Astrocyte of the cerebellum (primary cell): ENCODE results near the gene ABCB10.

Source experiments
- DNase-seq: peaks from one replicate; pipeline ENCODE4 v3.0.0-alpha.2; 2011; ENCODE audit warnings: low read depth
- H3K4me3 ChIP-seq: 2 replicates; pipeline ENCODE4 v1.5.1; 2011; ENCODE audit warnings: mild to moderate bottlenecking, low read depth, low read length, moderate library complexity
- CTCF ChIP-seq: IDR thresholded peaks from 2 replicates; pipeline ENCODE4 v1.5.1; 2012; ENCODE audit warnings: low read length, low read depth, moderate library complexity, mild to moderate bottlenecking; ENCODE audit errors: missing control alignments
- in situ Hi-C: cut with HindIII; loops from 2 replicates; pipeline ENCODE4 v1.10.0; 2017; ENCODE audit warnings: low sequenced_read_pairs

Gene ABCB10

GRCh38 chr1:229506633-229507032, 51.9 kb downstream of the ABCB10 start:
- no peak overlapping the region for H3K4me3 ChIP-seq
- in situ Hi-C loops: no loop called here
- DNase-seq: no peak
- no peak for TF ChIP-seq CTCF

GRCh38 chr1:229495782-229496181, 62.7 kb downstream of the ABCB10 start:
- no peak for DNase-seq
- TF ChIP-seq CTCF: no peak
- H3K4me3 ChIP-seq: no peak overlapping the region
- in situ Hi-C loops: no loop called here

- no peak for TF ChIP-seq CTCF
- in situ Hi-C loops: no loop called here
- no peak overlapping the region for H3K4me3 ChIP-seq
- DNase-seq: no peak
These were observed 71.3 kb downstream of the ABCB10 start for GRCh38 chr1:229487181-229487580.

GRCh38 chr1:229485318-229485717, 73.2 kb downstream of the ABCB10 start:
- no peak overlapping the region for H3K4me3 ChIP-seq
- no peak for TF ChIP-seq CTCF
- in situ Hi-C loops: no loop called here
- no peak for DNase-seq

DNA sequence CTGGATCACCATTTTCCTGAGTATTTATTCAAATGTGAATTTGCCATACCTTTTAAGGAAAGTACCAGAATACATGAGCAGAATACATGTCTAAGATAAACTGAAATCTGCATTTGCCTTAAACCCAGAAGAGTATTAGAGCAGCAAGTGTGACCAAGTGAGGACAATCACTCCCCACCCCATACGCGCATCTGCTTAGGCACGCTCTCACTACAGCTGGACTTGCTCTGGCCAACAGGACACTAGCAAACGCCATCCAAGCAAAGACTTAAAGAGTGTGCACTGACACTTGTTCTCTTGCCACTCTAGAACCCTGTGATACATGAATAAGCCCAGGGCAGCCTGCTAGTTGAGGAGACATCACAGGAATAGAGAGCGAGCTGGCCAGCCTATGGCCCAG, 76.0 kb downstream of the ABCB10 start:
- H3K4me3 ChIP-seq: no peak overlapping the region
- in situ Hi-C loops: no loop called here
- DNase-seq: no peak
- TF ChIP-seq CTCF: no peak

GRCh38 chr1:229480495-229480894, 78.0 kb downstream of the ABCB10 start:
- no peak for DNase-seq
- in situ Hi-C loops: no loop called here
- no peak for TF ChIP-seq CTCF

More at GRCh38 chr1:229480495-229480894, 78.0 kb downstream of the ABCB10 start:
- no peak overlapping the region for H3K4me3 ChIP-seq
